ENCODE measurements around the gene IFNA2. TPM values are rescaled to one million over a fixed set of nuclear protein-coding genes. Genes with fewer than 3 reads are reported as not detected.
"Not testable (repeated sequence)": the region's sequence is repeated elsewhere in the genome, so short reads cannot be mapped to it uniquely, and the experiment has no call there.

The IFNA2 gene
- total and polyA plus RNA-seq, 5 experiments from 2014 or later = not detected

DNA sequence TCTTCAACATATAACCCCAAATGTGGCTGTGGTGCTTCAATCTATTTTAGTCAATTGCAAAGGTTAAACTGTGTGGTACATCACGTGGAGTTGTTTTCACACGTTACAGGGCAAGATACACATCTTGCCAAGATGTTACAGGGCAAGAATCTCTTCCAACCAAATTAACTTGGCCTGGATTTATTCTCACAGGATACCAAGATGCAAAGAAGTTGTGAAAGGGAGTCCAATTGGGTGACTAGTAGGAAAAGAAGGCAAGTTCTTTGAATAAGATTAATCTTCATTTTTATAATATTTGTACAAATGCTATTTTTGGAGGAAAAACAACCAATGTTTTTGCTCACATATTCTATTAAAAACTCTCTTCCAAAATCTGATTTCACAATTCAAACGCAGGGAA, 18.9 kb upstream of the IFNA2 start:
- Mint-ChIP-seq H3K27me3 (peaks cover 12 to 43% (median 28%) of the 10 kb centered on the region in 5 donors), H3K27ac (no peak overlapping the region), H3K4me1 (peaks cover 4 to 8% (median 7%) of the 10 kb centered on the region in 4 donors), H3K9me3 (no peaks in the 10 kb centered on the region), H3K36me3 (no peaks in the 10 kb centered on the region), H3K4me3 (peak overlapping the region in 1 of 10 donors; percentile 9)
- ATAC-seq = no peak
- no peak for DNase-seq
- POLR2A ChIA-PET = no interaction called here

DNA sequence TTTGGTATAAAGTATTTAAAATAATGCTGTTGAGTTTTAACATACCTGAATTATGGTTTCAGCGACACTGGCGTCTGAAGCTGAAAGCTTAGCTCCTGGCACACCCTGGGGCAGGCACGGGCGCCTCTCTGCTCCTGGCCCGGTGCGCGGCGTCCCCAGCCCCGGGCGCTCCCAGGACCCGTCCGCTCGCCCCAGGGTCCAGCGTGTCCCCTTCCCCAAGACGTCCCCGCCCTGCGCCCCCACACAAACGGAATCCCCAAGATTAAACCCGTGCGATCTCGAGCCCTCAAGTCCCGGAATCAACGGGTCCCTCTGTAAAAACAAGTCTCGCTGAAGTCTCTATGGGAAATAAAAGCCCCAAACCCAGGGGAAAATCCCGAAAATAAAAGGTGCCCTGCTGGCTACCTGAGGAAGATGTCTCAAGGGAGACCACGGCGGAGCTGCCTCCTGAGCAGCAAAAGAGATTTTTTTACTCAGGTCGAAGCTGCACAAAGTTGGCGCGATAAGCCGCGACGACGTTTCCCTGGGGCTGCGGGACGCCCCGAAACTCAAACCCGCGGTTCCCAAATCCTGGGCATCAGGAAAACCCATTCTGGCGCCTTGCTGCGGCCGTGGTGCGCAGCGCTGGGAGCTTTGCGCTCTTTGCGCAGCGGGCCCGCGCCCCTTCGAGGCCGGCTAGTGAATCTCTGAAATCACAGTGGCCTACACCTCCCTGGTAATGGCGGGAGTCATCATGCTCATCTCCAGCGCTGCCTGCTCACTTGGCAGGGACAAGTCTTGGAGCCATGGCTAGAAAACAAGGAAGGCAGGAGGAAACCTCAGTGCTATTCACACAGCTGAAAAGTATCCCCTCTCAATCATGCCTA, 17.4 kb upstream of the IFNA2 start:
- peaks cover 12 to 54% (median 39%) of the 10 kb centered on the region in 5 donors for H3K27me3 Mint-ChIP-seq
- H3K9me3 Mint-ChIP-seq = no peaks in the 10 kb centered on the region
- H3K4me1 Mint-ChIP-seq = peaks cover 4 to 8% (median 7%) of the 10 kb centered on the region in 4 donors
- no peaks in the 10 kb centered on the region for H3K36me3 Mint-ChIP-seq
- POLR2A ChIA-PET = interaction anchor here (1.2 kb wide), 1 partner anchor 76 kb away, joined by 3 read pairs; no protein-coding TSS in a partner anchor
- ATAC-seq = peak; percentile 65 to 71
- H3K4me3 Mint-ChIP-seq = peak overlapping the region; percentile 62 to 79 (median 71)
- H3K27ac Mint-ChIP-seq = no peak overlapping the region
- peak in 2 of 10 donors; percentile 9 for DNase-seq

DNA sequence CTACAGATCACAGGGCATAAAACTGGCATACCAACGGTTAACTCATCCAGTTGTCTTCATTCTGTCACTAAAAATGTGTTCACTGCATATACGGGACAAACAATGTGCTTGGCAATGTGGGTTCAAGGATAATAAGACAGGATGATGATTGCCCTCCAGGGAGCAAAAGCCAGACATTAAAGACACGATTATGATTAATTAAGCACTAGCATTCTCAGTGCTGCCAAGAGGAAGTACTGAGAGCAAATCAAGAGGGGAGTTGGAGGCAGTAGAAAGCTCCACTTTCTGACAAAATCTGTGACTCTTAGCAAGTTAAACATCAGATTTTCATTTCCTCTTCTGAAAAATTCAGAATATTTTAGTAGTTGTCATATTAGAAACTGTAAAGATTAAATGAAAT, 14.8 kb upstream of the IFNA2 start:
- DNase-seq (no peak), ATAC-seq (no peak)
- POLR2A ChIA-PET = no interaction called here
- H3K9me3 Mint-ChIP-seq = no peaks in the 10 kb centered on the region
- H3K36me3 Mint-ChIP-seq = no peaks in the 10 kb centered on the region
- no peak overlapping the region for H3K27ac Mint-ChIP-seq
- H3K4me3 Mint-ChIP-seq = no peak overlapping the region
- H3K4me1 Mint-ChIP-seq = peaks cover 6 to 19% (median 14%) of the 10 kb centered on the region in 4 donors
- H3K27me3 Mint-ChIP-seq = peaks cover 23 to 77% (median 56%) of the 10 kb centered on the region in 5 donors

DNA sequence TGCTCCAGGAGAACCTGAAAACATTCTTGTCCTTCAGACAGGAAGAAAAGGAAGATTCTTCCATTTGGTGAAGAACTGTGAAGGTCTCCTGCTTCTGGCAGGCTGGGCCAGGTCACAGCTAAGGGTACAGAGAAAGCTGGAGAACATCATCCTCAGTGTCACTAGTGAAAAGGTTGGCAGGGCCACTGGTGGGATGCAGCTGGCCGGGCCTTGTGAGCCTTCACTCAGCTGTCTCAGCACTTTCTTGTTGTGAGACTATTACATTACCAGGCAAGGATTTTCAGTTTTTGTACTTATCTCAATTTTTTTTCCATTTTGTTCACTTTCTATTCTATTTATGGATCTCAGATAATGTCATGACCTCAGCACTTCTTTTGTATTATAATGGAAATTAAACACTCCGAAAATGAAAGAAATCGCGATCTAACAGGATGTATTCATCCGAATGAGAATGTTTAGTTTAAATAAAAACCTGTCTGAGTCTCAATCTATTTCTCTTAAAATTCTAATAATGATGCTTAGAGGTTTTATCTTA, 13.8 kb upstream of the IFNA2 start:
- Mint-ChIP-seq H3K27me3 (peaks cover 23 to 77% (median 54%) of the 10 kb centered on the region in 5 donors), H3K9me3 (no peaks in the 10 kb centered on the region), H3K27ac (no peak overlapping the region), H3K36me3 (no peaks in the 10 kb centered on the region), H3K4me1 (peaks cover 6 to 19% (median 14%) of the 10 kb centered on the region in 4 donors), H3K4me3 (no peak overlapping the region)
- DNase-seq (no peak), ATAC-seq (no peak)
- POLR2A ChIA-PET = no interaction called here

DNA sequence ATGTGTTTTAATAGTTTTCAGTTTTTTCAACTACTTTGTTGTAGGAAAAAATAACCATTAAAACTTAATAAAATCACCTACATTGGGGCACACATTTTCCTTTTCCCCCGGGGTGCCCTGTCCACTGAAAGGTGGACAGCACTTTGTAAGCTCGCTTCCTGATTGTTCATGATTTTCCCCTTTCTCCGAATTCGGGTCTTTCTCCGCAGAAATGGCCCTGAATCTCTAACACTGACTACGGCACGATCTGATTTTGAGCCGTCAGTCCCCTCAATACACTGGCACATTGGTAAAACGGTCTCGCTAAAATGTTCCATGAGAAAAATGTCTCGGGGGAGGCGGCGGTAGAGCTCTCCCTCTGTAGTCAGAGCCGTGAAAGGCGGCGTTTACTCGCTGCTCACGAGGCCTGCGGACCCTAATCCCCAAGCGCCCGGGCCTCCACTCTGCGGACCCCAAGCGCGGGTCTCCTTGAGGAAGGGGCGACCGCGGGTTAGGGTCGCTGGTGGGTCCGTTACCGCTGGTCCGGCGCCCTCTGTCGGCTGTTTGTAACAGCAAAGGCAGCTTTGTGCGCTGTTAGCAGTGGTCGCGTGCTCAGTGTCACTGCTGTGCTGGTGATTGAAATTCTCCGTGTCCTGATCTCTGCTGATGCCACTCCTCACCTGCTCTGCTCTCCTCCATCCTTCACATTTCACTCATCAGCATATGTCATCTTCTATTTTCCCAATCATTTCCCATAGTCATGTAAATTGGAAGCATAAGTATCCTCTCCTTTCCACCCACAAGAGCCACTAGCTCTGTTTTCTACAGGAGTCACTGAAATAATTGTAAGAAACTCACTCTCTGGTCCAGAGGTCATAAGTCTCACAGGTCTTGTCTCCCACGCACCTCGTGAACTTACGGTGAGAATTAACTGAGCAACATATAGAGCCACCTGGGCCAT, 10.8 kb upstream of the IFNA2 start:
- peak; percentile 82 to 91 for ATAC-seq
- Mint-ChIP-seq H3K4me1 (peaks cover 4 to 11% (median 8%) of the 10 kb centered on the region in 4 donors), H3K36me3 (no peaks in the 10 kb centered on the region), H3K27me3 (peaks cover 32 to 78% (median 53%) of the 10 kb centered on the region in 5 donors), H3K27ac (peak overlapping the region in 2 of 10 donors; percentile 60), H3K9me3 (no peaks in the 10 kb centered on the region), H3K4me3 (peak overlapping the region; percentile 51 to 88 (median 77))
- POLR2A ChIA-PET = interaction anchor here (0.8 to 1.4 kb wide), 3 partner anchors 62 to 75 kb away, joined by 3 to 6 read pairs (median 4); no protein-coding TSS in a partner anchor
- DNase-seq = peak; percentile 27 to 75 (median 54)

DNA sequence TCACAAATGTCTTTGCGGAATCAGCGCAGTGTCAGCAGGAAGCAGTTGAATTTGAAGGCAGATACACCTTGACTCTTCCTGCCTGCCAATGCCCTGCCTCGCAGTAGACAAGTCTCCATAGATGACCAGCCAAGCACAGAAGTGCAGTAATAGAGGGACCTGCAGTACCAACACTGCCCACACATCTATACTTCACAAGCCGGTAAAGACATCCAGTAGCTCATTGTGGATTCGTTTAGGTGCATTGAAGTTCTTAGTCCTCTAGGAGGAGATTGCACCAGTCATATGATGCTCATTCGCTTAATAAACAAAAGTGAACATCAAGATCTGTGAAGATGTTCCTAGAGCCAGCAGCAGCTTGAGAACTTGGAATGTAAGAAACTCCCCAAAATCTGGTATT, 7.1 kb upstream of the IFNA2 start:
- peak; percentile 51 to 72 for ATAC-seq

DNA sequence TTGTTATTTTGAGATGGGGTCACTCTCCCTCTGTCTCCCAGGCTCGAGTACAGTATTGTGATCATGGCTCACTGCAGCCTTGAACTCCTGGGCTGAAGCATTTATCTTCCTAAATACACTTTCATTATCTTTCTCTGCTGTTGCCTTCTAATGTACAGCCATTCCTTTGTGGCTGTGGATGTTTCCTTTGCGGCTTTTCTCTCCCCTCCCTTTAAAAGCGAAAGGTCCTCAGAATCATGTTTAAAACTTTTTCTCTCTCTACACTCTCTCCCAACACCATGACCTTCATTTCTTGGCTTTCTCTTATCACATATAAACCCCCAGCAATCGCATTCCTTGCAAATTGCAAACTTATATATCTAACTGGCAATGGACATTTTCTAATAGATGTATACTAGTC, 1.6 kb downstream of the IFNA2 start:
- Mint-ChIP-seq H3K4me3 (peak overlapping the region in 2 of 10 donors; percentile 0 to 36), H3K4me1 (peaks cover 4 to 21% (median 12%) of the 10 kb centered on the region in 4 donors), H3K9me3 (no peaks in the 10 kb centered on the region), H3K27ac (no peak overlapping the region), H3K36me3 (no peaks in the 10 kb centered on the region), H3K27me3 (peaks cover 16 to 51% (median 28%) of the 10 kb centered on the region in 5 donors)
- no peak for DNase-seq
- no peak for ATAC-seq
- POLR2A ChIA-PET = no interaction called here

More for the DNA sequence above, 7.1 kb upstream of the IFNA2 start:
- Mint-ChIP-seq H3K36me3 (no peaks in the 10 kb centered on the region), H3K4me1 (peaks cover 2 to 11% (median 7%) of the 10 kb centered on the region in 4 donors), H3K9me3 (no peaks in the 10 kb centered on the region), H3K27me3 (peaks cover 31 to 79% (median 51%) of the 10 kb centered on the region in 5 donors), H3K27ac (no peak overlapping the region), H3K4me3 (no peak overlapping the region)
- DNase-seq = no peak
- POLR2A ChIA-PET = no interaction called here

DNA sequence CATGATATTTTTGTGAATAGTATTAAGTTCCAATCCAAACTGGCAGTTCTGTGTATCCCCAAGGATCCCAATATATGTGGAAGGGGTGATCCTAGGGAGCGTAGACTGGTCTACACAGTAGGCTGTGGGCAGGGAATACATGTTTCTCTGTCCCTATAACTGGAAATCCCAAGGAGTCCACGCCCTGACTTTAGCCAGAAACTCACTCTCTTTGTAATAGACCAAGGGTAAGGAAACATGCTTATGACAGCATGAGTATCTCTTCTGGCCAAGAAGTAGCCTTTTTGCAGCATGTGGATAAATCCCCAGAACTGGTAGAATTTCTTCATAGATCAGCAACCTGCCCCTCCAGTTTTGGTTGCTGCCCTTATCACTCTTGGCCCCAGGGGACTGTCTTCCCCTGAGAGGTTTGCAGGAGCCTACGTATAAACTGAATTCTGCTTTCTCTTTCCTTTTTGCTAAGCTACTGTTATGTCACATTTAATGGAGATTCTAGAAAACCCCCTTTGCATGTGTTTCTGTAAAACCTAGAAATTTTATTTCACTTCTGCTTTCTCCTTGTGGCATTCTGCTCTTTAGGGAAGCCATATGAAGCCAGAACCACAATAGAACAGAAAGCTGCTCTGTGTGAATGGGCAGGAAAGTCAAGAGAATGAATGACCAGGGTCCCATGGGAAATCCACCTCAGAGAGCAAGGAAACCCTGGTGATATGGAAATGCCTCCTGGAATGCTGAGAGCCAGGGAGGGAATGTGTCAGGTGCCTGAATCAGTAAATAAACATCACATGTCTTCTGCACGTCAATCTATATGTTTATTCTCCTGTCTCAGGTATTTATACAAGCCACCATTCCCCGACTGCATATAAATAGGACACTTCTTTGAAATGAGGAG, 3.5 kb downstream of the IFNA2 start:
- Mint-ChIP-seq H3K27ac (peak overlapping the region in 1 of 10 donors; percentile 34), H3K4me1 (peaks cover 4 to 21% (median 12%) of the 10 kb centered on the region in 4 donors), H3K27me3 (peaks cover 19 to 43% (median 25%) of the 10 kb centered on the region in 5 donors), H3K9me3 (no peaks in the 10 kb centered on the region), H3K4me3 (peak overlapping the region in 2 of 10 donors; percentile 34 to 44), H3K36me3 (no peaks in the 10 kb centered on the region)
- POLR2A ChIA-PET = no interaction called here
- ATAC-seq (peak; percentile 53 to 58), DNase-seq (no peak)

DNA sequence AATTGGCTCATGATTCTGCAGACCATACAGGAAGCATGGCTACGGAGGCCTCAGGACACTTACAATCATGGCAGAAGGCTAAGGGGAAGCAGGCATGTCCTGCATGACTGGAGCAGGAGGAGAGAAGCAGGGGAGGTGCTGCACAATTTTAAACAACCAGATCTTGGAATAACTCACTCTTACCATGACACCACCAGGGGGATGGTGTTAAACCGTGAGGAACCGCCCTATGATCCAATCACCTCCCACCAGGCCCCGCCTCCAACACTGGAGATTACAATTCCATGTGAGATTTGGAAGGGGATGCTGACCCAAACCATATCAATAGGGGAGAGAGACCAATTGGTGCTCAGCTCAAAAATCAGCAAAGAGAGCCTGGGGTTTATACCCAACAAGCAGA, 13.7 kb downstream of the IFNA2 start:
- H3K9me3 Mint-ChIP-seq, H3K4me3 Mint-ChIP-seq, DNase-seq, H3K27ac Mint-ChIP-seq, ATAC-seq, H3K36me3 Mint-ChIP-seq, POLR2A ChIA-PET, H3K4me1 Mint-ChIP-seq: not testable (repeated sequence)
- peaks cover 10 to 32% (median 18%) of the 10 kb centered on the region in 5 donors for H3K27me3 Mint-ChIP-seq

DNA sequence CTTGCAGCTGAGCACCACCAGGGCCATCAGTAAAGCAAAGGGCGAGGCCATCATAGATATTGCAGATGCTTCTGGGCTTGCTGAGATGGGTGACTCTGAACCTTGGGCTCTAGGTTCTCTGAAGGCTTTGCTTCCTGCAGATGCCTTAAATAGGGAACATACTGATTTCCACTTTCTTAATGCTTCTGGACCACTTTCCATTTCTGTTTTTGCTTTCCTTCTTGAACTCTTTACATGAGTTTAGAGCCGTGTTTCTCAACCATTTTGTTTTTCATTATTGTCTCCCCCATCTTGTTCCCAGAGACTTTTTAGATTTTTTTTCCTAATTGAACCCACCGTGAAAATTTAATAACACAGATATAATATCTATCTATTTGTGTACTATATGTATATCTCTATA, 17.2 kb downstream of the IFNA2 start, which contains the start of gene IFNA13:
IFNA13 (minus strand) TSS at position 101 of the 400 bp plus-strand sequence; CDS start at position 54, 47 bp downstream.
- no peaks in the 10 kb centered on the region for H3K36me3 Mint-ChIP-seq
- no peak within 1 kb of the TSS for H3K27ac Mint-ChIP-seq
- H3K9me3 Mint-ChIP-seq = no peaks in the 10 kb centered on the region
- POLR2A ChIA-PET = no interaction called here
- DNase-seq (no peak), ATAC-seq (no peak)
- peaks cover 13 to 33% (median 18%) of the 10 kb centered on the region in 5 donors for H3K27me3 Mint-ChIP-seq
- H3K4me3 Mint-ChIP-seq = no peak within 1 kb of the TSS
- H3K4me1 Mint-ChIP-seq = peaks cover 0 to 2% (median 0%) of the 10 kb centered on the region in 4 donors

DNA sequence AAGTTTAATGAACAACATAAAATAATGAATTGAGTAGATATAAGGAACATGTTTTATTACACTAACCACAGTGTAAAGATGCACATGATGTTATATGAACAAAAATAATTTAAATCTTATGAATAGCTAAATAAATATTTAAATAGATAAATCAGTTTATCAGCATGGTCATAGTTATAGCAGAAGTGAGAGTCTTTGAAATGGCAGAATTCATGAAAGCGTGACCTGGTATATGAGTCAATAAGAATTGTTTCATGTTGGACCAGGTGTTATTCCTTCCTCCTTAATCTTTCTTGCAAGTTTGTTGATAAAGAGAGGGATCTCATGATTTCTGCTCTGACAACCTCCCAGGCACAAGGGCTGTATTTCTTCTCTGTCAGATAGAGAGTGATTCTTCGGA, 18.0 kb downstream of the IFNA2 start:
- DNase-seq, POLR2A ChIA-PET, H3K27ac Mint-ChIP-seq, H3K4me1 Mint-ChIP-seq, ATAC-seq, H3K36me3 Mint-ChIP-seq, H3K9me3 Mint-ChIP-seq, H3K4me3 Mint-ChIP-seq: not testable (repeated sequence)
- H3K27me3 Mint-ChIP-seq = peaks cover 13 to 33% (median 18%) of the 10 kb centered on the region in 5 donors
